IPS DF 6.9 (cell line): ENCODE results near the gene ODAPH.
"Not testable (repeated sequence)": the region's sequence is repeated elsewhere in the genome, so short reads cannot be mapped to it uniquely, and the experiment has no call there.

Experiments used
- DNase-seq: peaks from one replicate; pipeline ENCODE4 v3.0.0-alpha.2; 2013; ENCODE audit warnings: low read depth, low spot score
- H3K27ac ChIP-seq: one replicate; pipeline ENCODE4 v1.5.1; 2013; ENCODE audit warnings: low read length, control low read depth
- H3K27me3 ChIP-seq: 2 replicates; pipeline ENCODE4 v1.6.1; 2013; ENCODE audit warnings: mild to moderate bottlenecking, low read length; ENCODE audit not compliant: control insufficient read depth, insufficient read depth
- H3K36me3 ChIP-seq: 2 replicates; pipeline ENCODE4 v1.6.1; 2013; ENCODE audit warnings: low read length; ENCODE audit not compliant: control insufficient read depth, insufficient read depth
- H3K4me1 ChIP-seq: 2 replicates; pipeline ENCODE4 v1.6.1; 2013; ENCODE audit warnings: low read length; ENCODE audit not compliant: control insufficient read depth, insufficient read depth
- H3K4me3 ChIP-seq: 2 replicates; pipeline ENCODE4 v1.5.1; 2013; ENCODE audit warnings: mild to moderate bottlenecking, low read length
- H3K9me3 ChIP-seq: 2 replicates; pipeline ENCODE4 v1.6.1; 2013; ENCODE audit warnings: low read length, inconsistent platforms; ENCODE audit not compliant: control insufficient read depth, insufficient read depth
- WGBS: extraction: QIAGEN DNeasy Blood & Tissue Kit; methylation state at CpG from one replicate; pipeline ENCODE4 v1.1.7; 2013; ENCODE audit warnings: mixed read lengths, missing lambda C conversion rate; ENCODE audit not compliant: insufficient read length, insufficient coverage; 5-methylcytosine and 5-hydroxymethylcytosine counted together

Gene ODAPH

DNA sequence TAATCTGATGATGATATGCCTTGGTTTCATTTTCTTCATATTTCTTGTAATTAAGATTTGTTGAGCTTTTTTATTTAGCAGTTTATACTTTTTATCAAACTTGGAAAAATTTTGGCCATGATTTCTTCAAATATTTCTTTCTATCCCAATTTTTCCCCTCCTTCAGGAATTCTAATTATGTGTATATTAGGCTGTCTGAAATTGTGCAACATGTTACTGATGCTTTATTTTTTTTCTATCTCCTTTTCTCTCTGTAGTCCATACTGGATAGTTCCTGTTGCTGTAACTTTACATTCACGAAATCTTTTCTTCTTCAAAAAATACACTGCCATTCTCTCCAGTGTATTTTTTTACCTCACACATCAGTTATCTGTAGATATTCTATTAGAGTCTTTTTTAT is 30.8 kb upstream of the ODAPH start:
- 100% methylated on average over 1 of the region's 1 CpG for WGBS
- no peaks in the 10 kb centered on the region for H3K27me3 ChIP-seq
- H3K4me1 ChIP-seq: no peaks in the 10 kb centered on the region
- no peak overlapping the region for H3K27ac ChIP-seq
- no peak for DNase-seq
- peaks cover 2% of the 10 kb centered on the region; the same call in 1 of the 2 replicates for H3K36me3 ChIP-seq
- no peaks in the 10 kb centered on the region for H3K9me3 ChIP-seq
- no peak overlapping the region for H3K4me3 ChIP-seq

- H3K9me3 ChIP-seq: no peaks in the 10 kb centered on the region
- DNase-seq: no peak
- WGBS: no CpG with 5 or more reads among the region's 1 CpG
These were observed 30.0 kb upstream of the ODAPH start for GRCh38 chr4:75525910-75526309.

DNA sequence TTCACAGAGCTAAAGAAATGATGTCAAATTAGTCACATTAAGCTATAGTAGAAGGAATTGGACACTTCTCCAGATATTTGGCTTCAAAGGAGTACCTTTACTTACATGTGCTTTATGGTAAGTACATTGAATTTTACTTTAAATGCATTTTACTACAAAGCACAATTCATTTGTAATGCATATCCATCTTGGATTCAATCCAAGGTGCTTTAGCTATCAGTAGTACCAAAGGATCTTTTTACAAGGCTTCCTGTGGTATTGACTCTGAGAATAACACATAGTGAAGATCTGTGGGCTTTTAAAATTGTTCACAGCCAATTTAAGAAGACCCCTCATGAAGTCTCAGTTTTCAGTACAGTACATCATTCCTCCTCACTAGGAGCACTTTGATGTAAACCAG is 28.4 kb upstream of the ODAPH start:
- no peak for DNase-seq
- H3K36me3 ChIP-seq: peaks cover 2% of the 10 kb centered on the region; the same call in 1 of the 2 replicates
- no peak overlapping the region for H3K4me3 ChIP-seq

More at GRCh38 chr4:75525910-75526309, 30.0 kb upstream of the ODAPH start:
- H3K27me3 ChIP-seq: no peaks in the 10 kb centered on the region
- no peak overlapping the region for H3K27ac ChIP-seq
- H3K4me3 ChIP-seq: no peak overlapping the region
- no peaks in the 10 kb centered on the region for H3K4me1 ChIP-seq
- peaks cover 2% of the 10 kb centered on the region; the same call in 1 of the 2 replicates for H3K36me3 ChIP-seq

DNA sequence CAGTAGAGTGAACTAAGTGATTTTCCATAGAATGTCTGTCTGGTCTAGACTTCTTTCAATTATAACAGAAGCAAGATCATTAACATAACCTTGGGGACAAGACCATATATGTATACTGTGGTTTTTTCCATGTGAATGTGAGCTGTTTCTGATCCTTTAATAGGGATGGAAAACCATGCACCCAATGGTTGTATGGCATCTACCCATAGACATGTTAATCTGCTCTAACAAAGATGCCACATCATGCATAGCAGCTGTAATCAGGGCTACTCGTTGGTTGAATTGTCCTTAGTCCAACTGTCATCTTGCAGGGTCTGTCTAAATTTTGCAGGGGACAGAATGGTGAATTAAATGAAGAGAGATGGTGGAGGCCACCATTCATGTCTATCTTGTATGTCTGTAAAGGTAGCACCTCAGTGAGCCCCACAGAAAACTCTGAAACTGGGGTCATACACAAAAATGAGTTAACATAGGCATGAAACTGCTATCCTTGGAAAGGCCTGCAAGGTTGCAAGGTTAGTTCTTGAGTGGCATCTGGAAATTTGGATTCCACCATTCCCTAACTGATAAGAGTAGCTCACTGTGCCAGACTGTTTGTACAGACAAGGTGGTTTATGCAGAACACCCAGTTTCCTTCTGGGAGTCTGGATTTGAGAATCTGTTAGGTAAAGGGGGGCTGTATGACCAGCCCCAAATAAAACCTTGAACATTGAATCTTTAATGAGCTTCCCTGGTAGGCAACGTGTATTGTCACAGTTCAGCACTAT is 25.1 kb upstream of the ODAPH start:
- WGBS: no CpG with 5 or more reads among the region's 2 CpGs
- Histone ChIP-seq H3K4me1 (no peaks in the 10 kb centered on the region), H3K27ac (no peak overlapping the region), H3K9me3 (no peaks in the 10 kb centered on the region), H3K27me3 (no peaks in the 10 kb centered on the region), H3K36me3 (peaks cover 2% of the 10 kb centered on the region; the same call in 1 of the 2 replicates), H3K4me3 (no peak overlapping the region)
- no peak for DNase-seq

More for the DNA sequence above, 28.4 kb upstream of the ODAPH start:
- Histone ChIP-seq H3K4me1 (no peaks in the 10 kb centered on the region), H3K9me3 (no peaks in the 10 kb centered on the region), H3K27ac (no peak overlapping the region), H3K27me3 (no peaks in the 10 kb centered on the region)

GRCh38 chr4:75531536-75532143 is 24.2 kb upstream of the ODAPH start:
- H3K36me3 ChIP-seq, H3K4me3 ChIP-seq, DNase-seq, H3K27me3 ChIP-seq, H3K9me3 ChIP-seq, H3K4me1 ChIP-seq, H3K27ac ChIP-seq: not testable (repeated sequence)
- WGBS: no CpG with 5 or more reads among the region's 7 CpGs

- not testable (repeated sequence) for H3K36me3 ChIP-seq, H3K4me1 ChIP-seq, H3K4me3 ChIP-seq, H3K27ac ChIP-seq, DNase-seq, H3K9me3 ChIP-seq, H3K27me3 ChIP-seq
- no CpG with 5 or more reads among the region's 4 CpGs for WGBS
These were observed 22.5 kb upstream of the ODAPH start for GRCh38 chr4:75533339-75533887.

- DNase-seq, H3K36me3 ChIP-seq, H3K4me1 ChIP-seq, H3K9me3 ChIP-seq, H3K27ac ChIP-seq, H3K4me3 ChIP-seq, H3K27me3 ChIP-seq: not testable (repeated sequence)
These were observed 21.9 kb upstream of the ODAPH start for GRCh38 chr4:75533926-75534325.

DNA sequence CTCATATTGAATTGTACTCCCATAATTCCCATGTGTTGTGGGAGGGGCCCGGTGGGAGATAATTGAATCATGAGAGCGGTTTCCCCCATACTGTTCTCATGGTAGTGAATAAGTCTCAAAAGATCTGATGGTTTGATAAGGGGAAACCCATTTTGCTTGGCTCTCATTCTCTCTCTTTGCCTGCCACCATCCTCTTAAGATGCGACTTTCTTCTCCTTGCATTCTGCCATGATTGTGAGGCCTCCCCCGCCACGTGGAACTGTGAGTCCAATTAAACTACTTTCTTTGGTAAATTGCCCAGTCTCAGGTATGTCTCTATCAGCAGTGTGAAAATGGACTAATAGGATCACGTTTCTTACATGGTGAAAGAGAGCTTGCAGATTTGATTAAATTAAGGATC is 18.6 kb upstream of the ODAPH start:
- not testable (repeated sequence) for H3K27me3 ChIP-seq, H3K36me3 ChIP-seq, H3K27ac ChIP-seq, DNase-seq, H3K9me3 ChIP-seq, H3K4me3 ChIP-seq, H3K4me1 ChIP-seq
- no CpG with 5 or more reads among the region's 6 CpGs for WGBS

DNA sequence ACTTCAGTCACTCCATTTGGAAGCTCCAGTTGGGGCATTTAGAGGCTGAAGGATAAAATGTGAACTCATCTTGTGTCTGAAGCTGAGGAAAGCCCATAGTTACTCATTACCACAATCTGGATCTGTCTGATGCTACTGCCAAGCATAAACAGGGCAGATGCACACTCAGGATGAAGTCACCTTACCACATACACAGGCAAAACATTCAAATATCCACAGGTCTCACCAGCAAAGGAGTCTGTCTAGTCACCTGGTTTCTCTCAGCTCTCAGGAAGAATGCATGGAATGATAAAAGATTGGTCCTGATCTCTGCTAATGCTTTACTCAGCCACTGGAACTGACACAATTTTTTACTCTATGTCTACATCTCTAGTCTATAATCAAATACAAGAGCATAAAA is 13.0 kb upstream of the ODAPH start:
- H3K27me3 ChIP-seq: no peaks in the 10 kb centered on the region
- no peaks in the 10 kb centered on the region for H3K4me1 ChIP-seq
- no peak for DNase-seq
- no peaks in the 10 kb centered on the region for H3K9me3 ChIP-seq
- no peak overlapping the region for H3K4me3 ChIP-seq
- H3K27ac ChIP-seq: no peak overlapping the region
- no peaks in the 10 kb centered on the region for H3K36me3 ChIP-seq

DNA sequence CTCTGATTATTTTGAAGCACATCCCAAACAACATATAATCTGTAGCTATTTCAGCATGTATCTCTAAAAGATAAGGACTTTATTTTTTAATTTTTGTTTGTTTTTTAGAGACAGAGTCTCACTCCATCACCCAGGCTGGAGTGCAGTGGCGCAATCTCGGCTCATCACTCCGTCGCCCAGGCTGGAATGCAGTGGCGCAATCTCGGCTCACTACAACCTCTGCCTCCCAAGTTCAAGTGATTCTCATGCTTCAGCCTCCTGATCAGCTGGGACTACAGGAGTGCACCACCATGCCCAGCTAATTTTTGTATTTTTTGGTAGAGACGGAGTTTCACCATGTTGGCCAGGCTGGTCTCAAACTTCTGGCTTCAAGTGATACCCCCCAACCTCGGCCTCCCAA is 11.6 kb upstream of the ODAPH start:
- not testable (repeated sequence) for H3K27me3 ChIP-seq

GRCh38 chr4:75544870-75545269 is 11.0 kb upstream of the ODAPH start:
- Histone ChIP-seq H3K9me3 (no peaks in the 10 kb centered on the region), H3K4me1 (no peaks in the 10 kb centered on the region), H3K27me3 (no peaks in the 10 kb centered on the region), H3K36me3 (no peaks in the 10 kb centered on the region), H3K4me3 (no peak overlapping the region), H3K27ac (no peak overlapping the region)
- DNase-seq: no peak
- no CpG with 5 or more reads among the region's 3 CpGs for WGBS

More for the DNA sequence above, 11.6 kb upstream of the ODAPH start:
- not testable (repeated sequence) for H3K4me3 ChIP-seq, H3K27ac ChIP-seq, H3K9me3 ChIP-seq, DNase-seq, H3K36me3 ChIP-seq, H3K4me1 ChIP-seq
- WGBS: no CpG with 5 or more reads among the region's 8 CpGs
